NCI-H82 treated with DMSO at 0.1 percent for 48 hours (cell line): ENCODE results near the gene PARN.
"Not testable (repeated sequence)": the region's sequence is repeated elsewhere in the genome, so short reads cannot be mapped to it uniquely, and the experiment has no call there.

ENCODE experiments used
- DNase-seq: peaks from one replicate; lab custom pipeline; 2025; ENCODE audit not compliant: unreplicated experiment; lab: John Stamatoyannopoulos, UW

PARN gene

DNA sequence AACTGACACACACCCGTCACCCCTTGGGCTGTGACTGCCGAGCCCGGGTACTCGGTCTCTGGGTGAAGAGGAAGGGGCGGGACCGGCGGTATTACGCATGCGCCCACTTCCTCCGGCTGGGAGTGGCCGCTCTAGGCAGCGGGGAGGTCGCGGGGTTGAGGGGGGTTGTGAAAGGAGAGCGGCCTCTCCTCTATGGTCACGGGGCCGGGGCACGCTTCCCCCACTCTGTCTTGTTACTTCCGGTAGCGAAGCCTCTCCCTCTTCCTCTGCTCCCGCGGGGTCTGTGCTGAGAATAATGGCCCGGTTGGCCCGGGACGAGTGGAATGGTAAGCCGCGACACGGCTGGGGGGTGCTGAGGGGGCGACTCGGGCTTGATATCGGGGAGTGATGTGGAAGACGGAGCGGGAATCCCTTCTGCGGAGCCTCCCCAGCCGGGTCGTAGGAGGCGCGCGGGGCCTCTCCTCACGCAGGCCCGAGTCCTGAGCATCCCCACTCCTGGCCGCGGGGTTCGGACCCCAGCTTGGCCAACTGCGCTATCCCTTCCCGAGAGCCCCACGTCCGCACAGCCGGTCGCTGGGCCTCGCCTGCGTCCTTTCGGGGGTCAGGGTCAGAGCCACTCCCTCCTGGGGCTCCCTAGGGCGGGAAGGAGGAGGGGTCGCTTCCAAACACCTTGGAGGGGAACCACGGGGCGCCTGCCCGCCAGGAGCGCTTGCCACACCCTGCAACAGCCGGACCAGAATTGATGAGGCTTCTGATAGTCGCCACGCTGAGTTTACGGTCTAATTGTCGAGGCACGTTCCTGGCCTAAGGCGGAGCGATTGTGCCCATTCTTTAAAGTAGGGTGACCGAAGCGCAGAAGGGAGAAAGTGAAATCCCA is 2.9 kb upstream of the PARN start, which contains the start of gene BFAR:
TSS of gene BFAR (plus strand) at position 259 of the 877 bp plus-strand sequence. CDS start 11,396 bp downstream, outside the sequence.
- DNase-seq: peak; percentile 87

DNA sequence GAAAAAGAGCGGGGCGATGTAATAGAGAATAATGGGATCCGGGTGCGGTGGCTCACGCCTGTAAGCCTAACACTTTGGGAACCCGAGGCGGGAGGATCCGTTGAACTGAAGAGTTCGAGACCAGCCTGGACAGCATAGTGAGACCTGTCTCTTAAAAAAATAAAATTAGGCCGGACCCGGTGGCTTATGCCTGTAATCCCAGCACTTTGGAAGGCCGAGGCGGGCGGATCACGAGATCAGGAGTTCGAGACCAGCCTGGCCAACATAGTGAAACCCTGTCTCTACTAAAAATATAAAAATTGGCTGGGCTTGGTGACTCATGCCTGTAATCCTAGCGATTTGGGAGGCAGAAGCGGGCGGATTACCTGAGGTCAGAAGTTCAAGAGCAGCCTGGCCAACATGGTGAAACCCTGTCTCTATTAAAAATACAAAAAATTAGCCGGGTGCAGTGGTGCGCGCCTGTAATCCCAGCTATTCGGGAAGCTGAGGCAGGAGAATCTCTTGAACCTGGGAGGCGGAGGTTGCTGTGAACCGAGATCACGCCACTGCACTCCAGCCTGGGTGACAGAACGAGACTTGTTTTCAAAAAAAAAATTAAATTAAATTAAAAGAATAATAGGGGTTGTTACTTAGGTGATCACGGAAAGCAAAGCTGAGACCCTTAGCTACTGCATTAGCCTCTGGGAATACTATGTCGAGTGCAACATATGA is 715 bp upstream of the PARN start:
- not testable (repeated sequence) for DNase-seq

DNA sequence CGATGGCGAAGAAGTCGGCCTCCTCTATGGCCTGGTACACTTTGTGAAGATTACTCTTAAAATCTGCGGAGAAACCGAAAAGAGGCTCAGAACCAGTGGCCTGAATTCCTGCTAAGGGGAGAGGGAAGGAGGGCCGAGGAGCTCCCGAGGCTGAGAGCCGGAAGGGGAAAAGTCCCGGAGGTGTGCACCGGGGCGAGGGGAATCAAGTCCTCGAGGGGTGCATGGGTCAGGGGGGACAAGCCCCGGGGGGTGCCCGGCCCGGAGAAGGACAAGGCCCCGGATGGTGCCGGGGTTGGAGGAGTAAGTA is 495 bp downstream of the PARN start:
- DNase-seq: no peak

DNA sequence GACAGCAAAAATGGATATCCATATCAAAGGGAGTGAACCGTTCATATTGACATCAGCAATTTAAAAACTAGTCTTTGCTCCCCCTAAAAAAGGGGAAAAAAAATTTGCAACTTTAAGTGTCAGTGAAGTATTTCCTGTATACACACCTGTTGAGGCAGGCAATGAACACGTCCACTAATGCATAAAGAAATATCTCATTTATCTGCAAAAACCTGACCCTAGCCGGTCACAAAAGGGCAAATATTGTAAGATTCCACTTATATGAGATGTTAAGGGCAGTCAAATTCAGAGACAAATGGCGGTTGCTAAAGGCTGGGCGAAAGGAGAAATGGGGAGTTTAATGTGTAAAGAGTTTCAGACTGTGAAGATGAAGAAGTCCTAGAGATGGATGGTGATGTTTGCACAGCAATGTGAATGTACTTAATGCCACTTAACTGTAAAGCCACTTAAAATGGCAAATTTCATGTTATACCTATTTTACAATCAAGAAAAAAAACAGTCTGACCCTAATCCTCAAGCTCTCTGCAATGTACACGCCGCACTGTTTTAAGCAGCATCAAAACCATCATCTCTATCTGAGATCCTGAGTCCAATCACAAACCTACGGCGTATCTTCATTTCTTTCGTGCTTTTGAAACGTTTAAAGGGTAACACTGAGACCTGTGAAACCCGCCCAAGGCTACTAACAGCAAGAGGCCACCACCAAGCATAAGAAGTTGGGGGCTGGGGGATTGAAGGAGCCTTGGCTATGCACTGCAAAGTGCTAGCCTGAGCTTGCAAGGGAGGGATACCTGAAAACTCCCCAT is 1.1 kb downstream of the PARN start:
- DNase-seq: no peak

DNA sequence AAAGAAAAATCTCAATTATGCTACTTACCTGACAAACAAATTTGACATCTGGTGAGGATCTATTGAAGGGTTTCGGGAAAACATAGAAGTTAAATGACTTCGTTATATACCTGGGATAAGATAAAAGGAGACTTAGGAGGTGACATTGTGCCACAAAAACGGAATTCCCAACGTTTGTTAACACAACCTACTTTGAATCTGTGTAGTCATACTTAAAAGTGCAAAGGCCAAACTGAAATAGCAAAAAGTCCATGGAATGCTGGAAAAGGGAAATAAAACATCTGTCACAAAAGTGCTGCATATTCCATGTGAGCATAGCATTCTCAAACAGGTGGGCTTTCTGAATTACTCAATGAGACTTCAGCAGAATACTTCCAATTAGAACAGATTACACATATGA is 3.0 kb downstream of the PARN start:
- no peak for DNase-seq

DNA sequence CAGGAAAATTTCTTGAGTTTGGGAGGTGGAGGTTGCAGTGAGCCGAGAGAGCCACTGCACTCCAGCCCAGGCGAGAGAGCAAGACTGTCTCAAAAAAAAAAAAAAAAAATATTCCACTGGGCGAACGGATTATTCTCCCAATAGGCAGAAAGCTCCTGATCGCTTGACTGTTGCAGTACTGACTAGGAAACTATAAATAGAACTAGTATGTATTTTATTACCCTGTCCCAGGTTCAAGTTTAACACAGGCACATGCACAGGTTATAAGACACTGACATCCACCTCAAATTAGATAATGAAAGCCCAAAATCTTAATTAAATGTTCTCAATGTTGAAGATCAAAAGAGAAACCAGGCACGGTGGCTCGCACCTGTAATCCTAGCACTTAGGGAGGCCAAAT is 11.5 kb downstream of the PARN start:
- DNase-seq: no peak

DNA sequence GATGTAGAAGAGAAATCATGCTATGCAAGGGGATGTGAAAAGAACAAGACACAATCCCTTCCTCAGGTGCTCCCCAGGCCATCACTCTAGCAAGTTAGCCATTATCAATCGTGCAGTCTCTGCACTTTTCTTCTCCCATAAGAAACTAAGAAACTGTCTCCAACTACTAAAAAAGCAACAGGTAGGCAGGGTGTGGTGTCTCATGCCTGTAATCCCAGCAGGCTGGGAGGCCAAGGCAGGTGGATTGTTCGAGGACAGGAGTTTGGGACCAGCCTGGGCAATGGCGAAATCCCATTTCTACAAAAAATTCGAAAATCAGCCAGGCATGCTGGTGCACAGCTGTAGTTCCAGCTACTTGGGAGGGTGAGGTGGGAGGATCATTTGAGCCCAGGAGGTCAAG is 13.8 kb downstream of the PARN start:
- DNase-seq: no peak

DNA sequence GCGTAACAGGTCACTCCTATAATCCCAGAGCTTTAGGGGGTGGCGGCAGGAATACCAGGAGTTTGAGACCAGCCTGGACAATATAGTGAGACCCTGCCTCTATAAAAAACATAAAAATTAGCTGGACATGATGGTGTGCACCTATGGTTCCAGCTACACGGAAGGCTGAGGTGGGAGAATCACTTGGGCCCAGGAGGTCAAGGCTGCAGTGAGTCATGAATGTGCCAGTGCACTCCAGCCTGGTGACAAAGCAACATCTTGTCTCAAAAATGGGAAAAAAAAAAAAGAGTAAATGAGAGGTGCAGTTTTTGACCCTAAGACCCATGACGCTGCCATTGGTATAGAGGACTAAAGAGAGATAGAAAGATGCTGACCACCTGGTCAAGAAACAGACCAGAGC is 16.1 kb downstream of the PARN start:
- DNase-seq: no peak

DNA sequence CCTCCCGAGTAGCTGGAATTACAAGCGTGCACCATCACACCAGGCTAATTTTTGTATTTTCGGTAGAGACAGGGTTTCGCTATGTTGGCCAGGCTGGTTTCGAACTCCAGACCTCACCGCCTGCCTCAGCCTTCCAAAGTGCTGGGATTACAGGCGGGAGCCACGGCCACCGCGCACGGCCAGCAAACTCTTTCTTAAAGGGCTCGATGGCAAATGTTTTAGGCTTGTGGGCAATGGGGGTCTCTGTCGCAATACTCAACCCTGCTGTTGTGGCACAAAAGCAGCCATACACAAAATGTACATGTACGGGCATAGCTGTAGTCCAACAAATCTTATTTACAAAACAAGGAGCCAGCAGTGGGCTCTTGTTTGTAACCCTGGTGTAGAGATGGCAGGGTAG is 18.4 kb downstream of the PARN start:
- DNase-seq: no peak

DNA sequence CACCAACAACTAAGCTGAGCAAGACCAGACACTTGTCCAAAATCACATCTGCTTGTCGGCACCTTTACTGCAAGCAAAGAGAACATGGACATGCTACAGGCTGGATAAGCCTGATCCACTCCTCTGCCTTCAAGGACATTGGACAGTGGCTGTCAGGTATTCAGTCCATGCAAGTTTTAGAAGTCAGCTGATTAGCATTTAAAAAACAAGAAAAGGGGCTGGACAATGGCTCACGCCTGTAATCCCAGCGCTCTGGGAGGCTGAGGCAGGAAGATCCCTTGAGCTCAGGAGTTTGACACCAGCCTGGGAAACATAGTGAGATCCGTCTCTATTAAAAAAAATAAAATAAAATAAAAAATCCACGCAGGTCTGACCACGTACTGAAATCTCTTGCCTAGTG is 20.3 kb downstream of the PARN start:
- DNase-seq: no peak

DNA sequence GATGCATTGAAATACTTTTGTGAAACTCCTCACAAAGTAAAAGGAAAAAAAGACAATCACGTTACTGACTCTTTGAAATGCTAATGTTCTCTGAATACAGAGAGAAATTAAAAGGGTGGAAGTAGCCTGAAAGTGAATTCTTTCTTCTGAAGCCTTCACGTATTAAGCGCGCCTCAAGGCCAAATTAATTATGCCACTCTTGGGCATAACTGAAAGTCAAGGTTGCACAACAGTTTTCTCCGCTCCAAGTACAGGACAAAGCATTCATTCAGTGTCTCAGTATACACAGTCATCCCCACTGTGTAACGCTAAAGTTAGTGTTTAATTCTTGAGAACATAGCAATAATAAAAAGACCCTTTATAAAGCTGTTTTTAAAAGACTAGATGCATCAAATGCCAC is 21.5 kb downstream of the PARN start:
- no peak for DNase-seq

DNA sequence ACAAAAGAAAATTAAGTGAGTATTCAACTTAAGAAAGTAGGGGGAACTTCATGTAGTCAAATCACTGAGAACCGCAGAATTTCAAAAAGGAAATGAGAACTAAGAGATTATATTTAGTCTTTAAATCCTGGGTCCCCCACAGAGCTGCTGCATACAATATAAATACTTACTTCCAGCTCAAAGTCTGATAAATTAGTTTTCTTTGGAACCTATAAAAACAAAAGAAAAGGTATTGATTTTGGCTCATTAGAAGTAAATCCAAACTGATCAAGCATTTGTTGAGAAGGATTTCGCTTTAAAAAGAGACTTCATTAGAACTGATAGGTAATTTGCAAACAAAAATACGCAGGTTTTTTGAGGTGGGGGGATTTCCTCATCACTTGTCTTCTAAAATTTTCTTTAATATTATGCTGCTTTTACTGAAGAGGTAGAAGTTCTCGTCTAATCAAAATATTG is 21.9 kb downstream of the PARN start:
- DNase-seq: no peak

DNA sequence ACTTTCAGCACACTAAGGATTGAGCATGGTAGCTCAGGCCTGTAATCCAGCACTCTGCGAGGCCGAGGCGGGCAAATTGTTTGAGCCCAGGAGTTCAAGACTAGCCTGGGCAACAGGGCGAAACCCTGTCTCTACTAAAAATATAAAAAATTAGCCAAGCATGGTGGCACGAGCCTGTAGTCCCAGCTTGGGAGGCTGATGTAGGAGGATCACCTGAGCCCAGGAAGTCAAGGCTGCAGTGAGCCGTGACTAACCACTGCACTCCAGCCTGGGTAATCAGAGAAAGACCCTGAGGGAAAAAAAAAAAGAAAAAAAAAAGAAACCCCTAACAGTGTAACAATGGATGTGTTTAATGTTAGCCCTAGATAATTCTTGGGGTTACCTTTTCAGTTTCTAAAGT is 24.0 kb downstream of the PARN start:
- no peak for DNase-seq

DNA sequence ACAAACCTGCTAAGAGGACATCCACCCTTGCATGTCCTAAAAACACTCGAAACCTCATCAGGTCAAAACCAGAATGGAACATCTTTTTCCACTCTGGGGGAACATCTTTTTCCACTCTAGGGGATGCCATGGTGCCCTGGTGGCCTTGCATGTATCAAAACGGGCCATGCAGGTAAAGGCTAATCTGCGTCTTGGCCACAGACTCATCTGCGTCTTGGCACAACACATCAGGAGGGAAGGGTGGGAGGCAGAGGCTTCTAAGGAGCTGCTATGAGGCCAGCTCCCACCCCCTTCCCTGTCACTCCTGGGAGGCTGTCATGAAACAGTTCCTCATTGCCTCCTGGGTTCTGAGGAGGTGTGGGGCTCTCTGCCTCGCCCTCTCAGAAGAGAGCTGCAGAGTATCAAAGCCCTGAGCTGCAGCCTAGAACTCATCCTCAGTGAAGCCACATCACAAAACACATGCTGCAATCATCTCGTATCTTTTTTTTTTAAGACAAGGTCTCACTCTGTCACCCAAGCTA is 27.6 kb downstream of the PARN start:
- no peak for DNase-seq

DNA sequence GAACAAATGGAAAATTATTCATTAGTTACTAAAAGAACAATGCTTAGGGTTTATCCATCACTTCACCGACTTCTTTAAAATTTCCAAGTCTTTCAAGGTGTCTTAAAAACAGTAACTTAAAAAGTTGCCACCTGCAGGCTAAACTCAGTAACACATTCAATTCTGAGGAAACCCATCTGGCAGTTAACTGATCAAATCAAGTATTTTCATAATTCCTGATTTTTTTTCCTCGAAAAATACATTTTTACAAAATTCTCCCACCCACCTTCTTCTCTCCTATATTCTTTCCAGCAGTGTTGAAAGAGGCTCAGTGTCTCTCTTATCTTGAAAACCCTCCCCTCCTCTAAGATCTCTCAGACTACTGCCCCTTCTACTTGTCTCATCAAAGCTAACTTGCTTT is 29.9 kb downstream of the PARN start:
- no peak for DNase-seq

DNA sequence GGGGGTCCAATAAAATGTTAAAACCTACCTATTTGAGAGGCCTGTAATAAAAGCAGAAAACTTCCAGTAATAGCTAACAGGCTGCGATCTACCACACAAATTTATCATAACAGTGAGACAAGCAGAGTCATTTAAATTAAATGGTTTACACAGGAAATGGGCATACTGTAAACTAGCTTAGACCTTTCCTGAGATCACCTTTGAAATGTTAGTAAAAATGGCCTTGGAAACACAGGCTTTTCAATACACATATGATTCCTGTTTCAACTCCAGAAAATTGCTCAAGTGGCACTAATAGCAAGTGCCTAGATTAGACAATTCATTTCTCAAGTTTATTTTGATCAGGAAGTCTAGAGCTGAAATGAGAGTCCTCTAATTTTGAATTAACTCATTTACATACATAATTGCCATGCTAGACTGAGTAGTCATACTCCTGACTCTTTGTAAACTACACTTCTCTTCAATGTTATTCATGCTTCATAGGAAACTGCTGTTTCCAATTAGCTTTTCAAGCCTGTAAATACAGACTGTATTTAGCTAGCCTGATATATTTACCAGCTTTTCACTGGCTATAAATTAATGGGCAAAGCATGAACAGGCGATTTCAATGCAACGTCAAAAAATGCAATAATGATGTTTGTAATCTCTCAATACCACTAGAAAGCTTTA is 43.3 kb downstream of the PARN start:
- no peak for DNase-seq

DNA sequence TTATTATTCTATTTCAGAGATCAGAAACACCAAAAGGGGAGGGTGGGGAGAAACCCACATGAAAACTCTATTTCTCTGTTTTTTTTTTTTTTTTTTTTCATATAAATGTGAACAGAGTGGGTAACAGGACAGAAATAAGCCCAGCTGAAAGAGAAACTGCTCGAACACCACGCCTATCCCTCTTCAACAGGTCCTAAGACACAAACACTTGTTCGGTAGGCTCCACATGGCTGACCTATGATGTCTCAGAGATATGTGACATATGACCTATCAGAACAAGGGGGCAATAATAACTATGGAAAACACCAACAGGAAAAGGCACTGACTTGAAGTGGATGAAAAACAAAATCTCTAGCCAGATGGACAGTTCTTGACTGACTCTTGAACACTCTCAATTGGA is 44.8 kb downstream of the PARN start:
- DNase-seq: no peak

DNA sequence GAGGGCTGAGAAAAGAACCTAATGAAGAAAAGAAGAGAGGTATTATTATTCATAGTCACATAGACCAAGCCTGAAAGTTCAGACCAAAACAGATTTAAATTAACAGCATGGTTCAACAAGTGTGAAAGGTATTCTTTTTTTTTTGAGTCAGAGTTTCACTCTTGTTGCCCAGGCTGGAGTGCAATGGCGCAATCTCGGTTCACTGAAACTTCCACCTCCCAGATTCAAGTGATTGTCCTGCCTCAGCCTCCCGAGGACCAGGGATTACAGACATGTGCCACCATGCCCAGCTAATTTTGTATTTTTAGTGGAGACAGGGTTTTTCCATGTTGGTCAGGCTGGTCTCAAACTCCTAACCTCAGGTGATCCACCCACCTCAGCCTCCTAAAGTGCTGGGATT is 49.1 kb downstream of the PARN start:
- not testable (repeated sequence) for DNase-seq

DNA sequence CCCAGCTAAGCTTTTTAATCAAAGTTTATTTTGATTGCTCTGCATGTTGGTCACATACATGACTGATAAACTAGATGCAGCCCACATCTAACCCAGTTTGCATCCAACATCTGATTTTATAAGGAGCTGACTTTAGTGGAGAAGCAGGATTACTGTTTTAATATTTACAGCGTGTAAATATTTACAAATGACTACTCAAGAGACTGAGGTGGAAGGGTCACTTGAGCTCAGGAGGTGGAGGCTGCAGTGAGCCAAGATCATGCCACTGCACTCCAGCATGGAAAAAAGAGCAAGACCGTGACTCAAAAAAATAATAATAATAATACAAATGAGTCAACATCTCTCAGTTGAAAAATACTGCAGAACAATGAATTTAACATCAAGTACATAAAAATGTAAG is 50.8 kb downstream of the PARN start:
- no peak for DNase-seq

DNA sequence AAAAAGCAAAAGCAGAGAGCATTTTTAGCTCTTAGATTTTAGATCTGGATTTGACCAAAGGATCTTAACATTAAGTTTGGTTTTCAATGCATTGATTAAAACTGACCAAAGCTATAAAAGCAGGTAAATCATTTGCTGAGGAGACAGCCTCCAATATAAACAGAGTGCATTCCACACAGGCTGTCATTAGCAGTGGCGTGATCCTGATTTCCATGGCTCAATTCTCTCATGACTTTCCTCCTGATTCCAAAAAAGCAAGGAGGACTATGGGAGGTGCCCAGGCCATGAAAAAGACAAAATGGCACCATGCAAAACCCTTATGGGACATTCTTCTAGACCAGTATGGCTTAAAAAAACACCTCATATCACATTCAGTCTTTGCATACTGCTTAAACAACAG is 53.5 kb downstream of the PARN start:
- DNase-seq: no peak

DNA sequence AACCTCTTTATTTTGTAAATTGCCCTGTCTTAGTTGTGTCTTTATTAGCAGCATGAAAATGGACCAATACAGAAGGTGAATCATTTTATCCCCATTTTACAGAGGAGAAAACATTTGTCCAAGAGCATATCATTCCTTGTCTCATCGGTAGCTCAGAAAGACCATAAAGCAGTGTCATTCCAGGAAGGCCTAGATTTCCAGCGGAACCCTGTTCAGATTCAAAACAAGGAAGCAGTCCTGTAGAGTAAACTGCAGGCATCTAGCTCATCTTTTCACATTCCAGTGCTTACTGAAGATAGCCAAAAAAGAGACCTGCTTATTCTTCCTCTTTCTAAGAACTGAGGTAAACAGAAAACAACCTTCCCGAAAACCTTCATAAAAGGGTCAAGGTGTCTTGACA is 54.0 kb downstream of the PARN start:
- no peak for DNase-seq
